HCT116 (cell line): ENCODE data around the gene NKX2-8. TPM values are rescaled to one million over a fixed set of nuclear protein-coding genes. Genes with fewer than 3 reads are reported as not detected.

Experiments
- ATAC-seq: fragments of 200-7000 bp; cut with Tn5 transposase; 2 replicates; pipeline ENCODE4 v1.9.1; 2020; ENCODE audit warnings: mild to moderate bottlenecking, moderate library complexity
- BruUV-seq: library from RNA; stranded (reverse); fragments of 400-500 nt; replicated peaks from 2 replicates; lab custom pipeline; 2021; lab: Mats Ljungman, UMichigan
- CTCF ChIA-PET: fragments of 300-600 bp; sonication (Branson Sonifier 250); formaldehyde crosslinking; loops from one replicate; lab custom pipeline; 2021; ENCODE audit warnings: antibody characterized with exemption; lab: Charles Lee
- POLR2A ChIA-PET: fragments of 300-600, 350-600 bp; sonication (Branson Sonifier 250); formaldehyde crosslinking; loops from one replicate; lab custom pipeline; 2021; ENCODE audit warnings: antibody characterized with exemption; lab: Charles Lee
- RAD21 ChIA-PET, 2 experiments: fragments of 300-600 bp; sonication (Branson Sonifier 250); formaldehyde crosslinking; loops; one replicate each; lab custom pipeline; 2023; ENCODE audit warnings: low total read pairs in 2 of 2; ENCODE audit not compliant: uncharacterized antibody in 2 of 2, unreplicated experiment in 2 of 2, low non-redundant PET in 1 of 2; lab: Charles Lee
- DNase-seq: peaks from one replicate; pipeline ENCODE4 v3.0.0-alpha.2; 2010; ENCODE audit warnings: low read depth, low spot score
- H2AFZ ChIP-seq: fragments of 200-600 bp; shearing (Covaris generic), sonication (generic); 2 replicates; pipeline ENCODE4 v1.6.1; 2017; ENCODE audit warnings: low read depth, mixed run types, mixed read lengths, antibody characterized with exemption, low read length; ENCODE audit not compliant: poor library complexity, severe bottlenecking
- H3K27ac ChIP-seq: 2 replicates; pipeline ENCODE4 v1.5.1; 2012; ENCODE audit warnings: low read depth, low read length
- H3K27me3 ChIP-seq: fragments of 200-600 bp; sonication (generic); 2 replicates; pipeline ENCODE4 v1.6.1; 2016; ENCODE audit warnings: mixed run types, low read length, mixed read lengths; ENCODE audit not compliant: insufficient read depth
- H3K36me3 ChIP-seq, 2 experiments: fragments of 200-500 bp in 1 of 2; fragments of 200-600 bp in 1 of 2; sonication (Bioruptor generic) in 1 of 2; sonication (generic) in 1 of 2; 2 replicates each; pipeline versions ENCODE4 v1.5.1 to v1.6.1; 2014 to 2016; ENCODE audit warnings: low read length in 2 of 2, inconsistent platforms in 1 of 2, mixed read lengths in 1 of 2, mixed run types in 1 of 2; ENCODE audit not compliant: insufficient read depth in 2 of 2, control insufficient read depth in 1 of 2
- H3K4me1 ChIP-seq, 2 experiments: fragments of 200-600 bp in 1 of 2; sonication (generic) in 1 of 2; 2 replicates each; pipeline versions ENCODE4 v1.5.1 to v1.6.1; 2012 to 2017; ENCODE audit warnings: low read length in 2 of 2, inconsistent platforms in 1 of 2, mild to moderate bottlenecking in 1 of 2, mixed read lengths in 1 of 2, mixed run types in 1 of 2, moderate library complexity in 1 of 2; ENCODE audit not compliant: insufficient read depth in 2 of 2, control insufficient read depth in 1 of 2
- H3K4me2 ChIP-seq: fragments of 200-600 bp; sonication (generic); 2 replicates; pipeline ENCODE4 v1.6.1; 2017; ENCODE audit warnings: mixed run types, low read length, mixed read lengths
- H3K4me3 ChIP-seq, 2 experiments: fragments of 200-600 bp in 1 of 2; sonication (generic) in 1 of 2; replicated peaks in 1 of 2; 2 replicates each; pipeline ENCODE4 v1.5.1; 2011 to 2016; ENCODE audit warnings: low read length in 2 of 2, control low read depth in 1 of 2, low read depth in 1 of 2, mild to moderate bottlenecking in 1 of 2, mixed read lengths in 1 of 2, mixed run types in 1 of 2
- H3K79me2 ChIP-seq: fragments of 200-600 bp; sonication (generic); 2 replicates; pipeline ENCODE4 v1.6.1; 2017; ENCODE audit warnings: mild to moderate bottlenecking, mixed run types, low read length, moderate library complexity, mixed read lengths; ENCODE audit not compliant: insufficient read depth
- H3K9ac ChIP-seq: fragments of 200-600 bp; sonication (generic); 2 replicates; pipeline ENCODE4 v1.6.1; 2016; ENCODE audit warnings: low read length, mixed read lengths
- H3K9me2 ChIP-seq: fragments of 200-600 bp; sonication (generic), shearing (Covaris generic); 2 replicates; pipeline ENCODE4 v1.6.1; 2017; ENCODE audit warnings: mixed run types, mild to moderate bottlenecking, moderate library complexity; ENCODE audit not compliant: insufficient read depth
- H3K9me3 ChIP-seq, 2 experiments: fragments of 200-500 bp in 1 of 2; fragments of 200-600 bp in 1 of 2; sonication (Bioruptor generic) in 1 of 2; sonication (generic) in 1 of 2; 2 replicates each; pipeline ENCODE4 v1.6.1; 2014 to 2017; ENCODE audit warnings: low read length in 2 of 2, mixed read lengths in 2 of 2, inconsistent platforms in 1 of 2, low read depth in 1 of 2, mild to moderate bottlenecking in 1 of 2, mixed run types in 1 of 2, moderate library complexity in 1 of 2; ENCODE audit not compliant: control insufficient read depth in 1 of 2, insufficient read depth in 1 of 2
- H4K20me1 ChIP-seq: fragments of 200-600 bp; sonication (generic), shearing (Covaris generic); 2 replicates; pipeline ENCODE4 v1.6.1; 2017; ENCODE audit warnings: mixed run types, mild to moderate bottlenecking, moderate library complexity; ENCODE audit not compliant: insufficient read depth
- ATF3 ChIP-seq: IDR thresholded peaks from 2 replicates; pipeline ENCODE4 v1.6.1; 2012
- CBX3 ChIP-seq: IDR thresholded peaks from 2 replicates; pipeline ENCODE4 v1.6.1; 2012; ENCODE audit warnings: low read depth
- CEBPB ChIP-seq: IDR thresholded peaks from 2 replicates; pipeline ENCODE4 v1.6.1; 2012; ENCODE audit warnings: low read depth
- CTCF ChIP-seq, 3 experiments: fragments of 200-600 bp in 1 of 3; sonication (generic) in 1 of 3; IDR thresholded peaks in 2 of 3; conservative IDR thresholded peaks in 1 of 3; 2 replicates each; pipeline ENCODE4 v1.5.1; 2012 to 2017; ENCODE audit warnings: low read depth in 2 of 3, low read length in 2 of 3, antibody characterized with exemption in 1 of 3, borderline replicate concordance in 1 of 3, control low read depth in 1 of 3, mild to moderate bottlenecking in 1 of 3, mixed read lengths in 1 of 3, mixed run types in 1 of 3, moderate library complexity in 1 of 3; ENCODE audit not compliant: insufficient read depth in 1 of 3
- EGR1 ChIP-seq: IDR thresholded peaks from 2 replicates; pipeline ENCODE4 v1.6.1; 2012; ENCODE audit warnings: low read depth
- ELF1 ChIP-seq: IDR thresholded peaks from 2 replicates; pipeline ENCODE4 v1.6.1; 2012; ENCODE audit warnings: low read depth, borderline replicate concordance
- EZH2 ChIP-seq: fragments of 200-600 bp; sonication (generic); IDR thresholded peaks from 2 replicates; pipeline ENCODE4 v1.6.1; 2017; ENCODE audit warnings: antibody characterized with exemption, mixed run types
- EZH2phosphoT487 ChIP-seq: fragments of 200-600 bp; IDR thresholded peaks from 2 replicates; pipeline ENCODE4 v1.6.1; 2018; ENCODE audit warnings: antibody characterized with exemption, borderline replicate concordance
- MAX ChIP-seq: IDR thresholded peaks from 2 replicates; pipeline ENCODE4 v1.6.1; 2012
- POLR2A ChIP-seq: IDR thresholded peaks from 2 replicates; pipeline ENCODE4 v1.7.0; 2011; ENCODE audit warnings: borderline replicate concordance; ENCODE audit not compliant: insufficient read depth, insufficient read length; ENCODE audit errors: extremely low read depth
- POLR2AphosphoS5 ChIP-seq: IDR thresholded peaks from 2 replicates; pipeline ENCODE4 v1.6.1; 2011; ENCODE audit warnings: mild to moderate bottlenecking, low read depth, low read length, moderate library complexity
- RAD21 ChIP-seq: IDR thresholded peaks from 2 replicates; pipeline ENCODE4 v1.6.1; 2012; ENCODE audit warnings: low read depth, mild to moderate bottlenecking
- REST ChIP-seq: IDR thresholded peaks from 2 replicates; pipeline ENCODE4 v1.6.1; 2012; ENCODE audit warnings: low read depth
- SP1 ChIP-seq: IDR thresholded peaks from 2 replicates; pipeline ENCODE4 v1.6.1; 2012; ENCODE audit warnings: low read depth
- SRF ChIP-seq: IDR thresholded peaks from 2 replicates; pipeline ENCODE4 v1.6.1; 2012; ENCODE audit warnings: low read depth
- TCF7L2 ChIP-seq: IDR thresholded peaks from 2 replicates; pipeline ENCODE4 v1.7.0; 2011; ENCODE audit warnings: borderline replicate concordance, inconsistent platforms; ENCODE audit not compliant: insufficient read depth, insufficient read length; ENCODE audit errors: extremely low read depth
- ZBTB33 ChIP-seq: IDR thresholded peaks from 2 replicates; pipeline ENCODE4 v1.6.1; 2011; ENCODE audit warnings: mild to moderate bottlenecking, low read length, moderate library complexity; ENCODE audit not compliant: insufficient replicate concordance; ENCODE audit errors: extremely low read depth
- ZFX ChIP-seq: fragments of 450-650 bp; IDR thresholded peaks from 2 replicates; pipeline ENCODE4 v1.6.1; 2017
- intact Hi-C: fragments of 100-400 bp; cut with micrococcal nuclease; formaldehyde crosslinking; loops from 2 replicates; pipeline ENCODE4 v1.10.0; 2022
- total RNA-seq: library from RNA; stranded (reverse); gene quantifications from one replicate; pipeline ENCODE4 v1.2.1, GENCODE V29; 2021; ENCODE audit not compliant: unreplicated experiment

Gene NKX2-8
- total RNA-seq, 1 experiment from 2014 or later: 7.5 TPM

- H3K4me2 ChIP-seq: no peak overlapping the region
- DNase-seq (no peak), ATAC-seq (no peak)
- H3K27me3 ChIP-seq: no peaks in the 10 kb centered on the region; the same call in 1 of the 2 replicates
- H3K79me2 ChIP-seq: no peaks in the 10 kb centered on the region
- no peaks in the 10 kb centered on the region for H3K9me3 ChIP-seq
- TF ChIP-seq REST (no peak), POLR2AphosphoS5 (no peak), SRF (no peak), ELF1 (no peak), TCF7L2 (no peak), ZBTB33 (no peak), CBX3 (no peak), CEBPB (no peak), POLR2A (no peak), EGR1 (no peak), EZH2phosphoT487 (no peak), RAD21 (no peak), EZH2 (no peak), CTCF (IDR thresholded peaks at IDR 0.05 in 2 of 3, conservative IDR thresholded peaks at IDR 0.05 in 1 of 3; ENCODE audit: borderline replicate concordance in 1 of 3, insufficient read depth in 1 of 3, low read depth in 2 of 3, low read length in 2 of 3) (no peak), ZFX (no peak), ATF3 (no peak), MAX (no peak), SP1 (no peak)
- no peaks in the 10 kb centered on the region for H3K9me2 ChIP-seq
- H3K4me1 ChIP-seq: peaks cover 0 to 6% of the 10 kb centered on the region in 2 experiments; a peak in 2 of 4 replicates
- CTCF ChIA-PET: no interaction called here
- intact Hi-C loops: no loop called here
- RAD21 ChIA-PET: no interaction called here
- no peak overlapping the region for H3K4me3 ChIP-seq
- H3K36me3 ChIP-seq: no peaks in the 10 kb centered on the region; a peak in 1 of 4 replicates
- no peak overlapping the region for H2AFZ ChIP-seq
- no peak overlapping the region for H3K27ac ChIP-seq
- no TSS peak for BruUV-seq
- H4K20me1 ChIP-seq: no peaks in the 10 kb centered on the region
- no peak overlapping the region for H3K9ac ChIP-seq
- POLR2A ChIA-PET: no interaction called here
These were observed 2.1 kb downstream of the NKX2-8 start for GRCh38 chr14:36580141-36580855.
